SK-N-SH treated with all-trans-retinoic acid at 6 μM for 48 hours (cell line): Measurements from ENCODE around the gene FNBP1L.

Experiments
- PATZ1 ChIP-seq: fragments of 250-450 bp; sonication (Bioruptor Pico); IDR thresholded peaks from 2 replicates; pipeline ENCODE4 v1.8.0; 2020; ENCODE audit warnings: mild to moderate bottlenecking, moderate library complexity, borderline replicate concordance
- POU6F1 ChIP-seq: fragments of 250-450 bp; sonication (Bioruptor Pico); IDR thresholded peaks from 2 replicates; pipeline ENCODE4 v1.8.0; 2021; ENCODE audit warnings: low read depth, mild to moderate bottlenecking, moderate library complexity, borderline replicate concordance
- PPARA ChIP-seq: fragments of 250-450 bp; sonication (Bioruptor Pico); IDR thresholded peaks from 2 replicates; pipeline ENCODE4 v1.5.0; 2020; ENCODE audit warnings: mild to moderate bottlenecking, borderline replicate concordance
- RARB ChIP-seq: fragments of 250-450 bp; sonication (Bioruptor Pico); IDR thresholded peaks from 2 replicates; pipeline ENCODE4 v1.8.0; 2021; ENCODE audit warnings: mild to moderate bottlenecking, moderate library complexity
- TOX ChIP-seq: fragments of 250-450 bp; sonication (Bioruptor Pico); IDR thresholded peaks from 2 replicates; pipeline ENCODE4 v1.8.0; 2021; ENCODE audit warnings: mild to moderate bottlenecking, moderate library complexity, borderline replicate concordance
- ZFP3 ChIP-seq: fragments of 250-450 bp; sonication (Bioruptor Pico); IDR thresholded peaks from 2 replicates; pipeline ENCODE4 v1.5.0; 2020; ENCODE audit warnings: mild to moderate bottlenecking, moderate library complexity
- ZNF70 ChIP-seq: fragments of 450-650 bp; formaldehyde crosslinking; IDR thresholded peaks from 2 replicates; pipeline ENCODE4 v1.5.0; 2020; ENCODE audit warnings: mild to moderate bottlenecking, moderate library complexity
- ZNF8 ChIP-seq: fragments of 450-650 bp; formaldehyde crosslinking; IDR thresholded peaks from 2 replicates; pipeline ENCODE4 v1.5.0; 2020; ENCODE audit warnings: mild to moderate bottlenecking, moderate library complexity
- TF ChIP-seq, protein P1 (sequence below): fragments of 250-450 bp; sonication (Bioruptor Pico); IDR thresholded peaks from 2 replicates; pipeline ENCODE4 v1.5.1; 2020; ENCODE audit warnings: low read depth, mild to moderate bottlenecking, moderate library complexity

DNA sequence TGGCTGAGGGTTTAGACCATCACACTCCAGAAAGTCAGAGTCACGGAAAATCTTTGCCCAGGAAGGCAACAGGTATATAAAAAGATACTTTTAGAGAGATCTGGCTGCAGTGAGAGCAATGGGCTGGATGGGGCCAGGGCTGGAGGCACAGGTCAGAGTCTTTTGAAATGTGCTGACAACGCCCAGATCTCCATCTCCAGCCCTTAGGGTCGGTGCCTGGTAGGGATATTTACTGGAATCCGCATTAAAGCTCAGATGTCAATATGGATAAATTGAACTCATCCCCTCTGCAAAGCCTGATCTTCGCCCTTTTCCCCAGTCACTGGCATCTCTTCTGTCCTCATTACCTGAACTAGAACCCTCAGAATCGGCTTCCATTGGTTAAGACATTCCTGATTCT is 151.6 kb downstream of the FNBP1L start:
- TF ChIP-seq, protein P1, sequence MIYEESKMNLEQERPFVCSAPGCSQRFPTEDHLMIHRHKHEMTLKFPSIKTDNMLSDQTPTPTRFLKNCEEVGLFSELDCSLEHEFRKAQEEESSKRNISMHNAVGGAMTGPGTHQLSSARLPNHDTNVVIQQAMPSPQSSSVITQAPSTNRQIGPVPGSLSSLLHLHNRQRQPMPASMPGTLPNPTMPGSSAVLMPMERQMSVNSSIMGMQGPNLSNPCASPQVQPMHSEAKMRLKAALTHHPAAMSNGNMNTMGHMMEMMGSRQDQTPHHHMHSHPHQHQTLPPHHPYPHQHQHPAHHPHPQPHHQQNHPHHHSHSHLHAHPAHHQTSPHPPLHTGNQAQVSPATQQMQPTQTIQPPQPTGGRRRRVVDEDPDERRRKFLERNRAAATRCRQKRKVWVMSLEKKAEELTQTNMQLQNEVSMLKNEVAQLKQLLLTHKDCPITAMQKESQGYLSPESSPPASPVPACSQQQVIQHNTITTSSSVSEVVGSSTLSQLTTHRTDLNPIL (CRISPR knock-in tag), result no peak
- no peak for TF ChIP-seq ZFP3
- no peak for TF ChIP-seq TOX (CRISPR knock-in tag)
- TF ChIP-seq RARB, result no peak
- no peak for TF ChIP-seq PATZ1
- TF ChIP-seq POU6F1, result no peak
- no peak for TF ChIP-seq ZNF70 (CRISPR knock-in tag)
- TF ChIP-seq PPARA, result no peak
- no peak for TF ChIP-seq ZNF8 (CRISPR knock-in tag)
